Limb (tissue), 2 donors: ENCODE results near the gene BATF.

Experiments used
- DNase-seq, 2 donors: peaks; one replicate each; pipeline ENCODE4 v3.0.0-alpha.2; 2016; ENCODE audit errors: extremely low spot score in 2 of 2

Gene BATF

GRCh38 chr14:75559451-75560222 lies 37.4 kb downstream of the BATF start:
- DNase-seq, result no peak

GRCh38 chr14:75561013-75561432 lies 38.8 kb downstream of the BATF start:
- peak; percentile 69 to 80 for DNase-seq

- DNase-seq, result no peak
These were observed 39.8 kb downstream of the BATF start for GRCh38 chr14:75562089-75562488.

GRCh38 chr14:75562489-75562888 lies 40.2 kb downstream of the BATF start:
- DNase-seq, result no peak

- no peak for DNase-seq
These were observed 41.7 kb downstream of the BATF start for GRCh38 chr14:75563931-75564330.

- no peak for DNase-seq
These were observed 42.8 kb downstream of the BATF start for GRCh38 chr14:75565056-75565455.

- DNase-seq, result no peak
These were observed 44.1 kb downstream of the BATF start for GRCh38 chr14:75566321-75566720.

- DNase-seq, result no peak
These were observed 44.5 kb downstream of the BATF start for GRCh38 chr14:75566752-75567151.

GRCh38 chr14:75568140-75568539 lies 45.9 kb downstream of the BATF start:
- DNase-seq, result no peak

GRCh38 chr14:75568791-75569190 lies 46.5 kb downstream of the BATF start:
- no peak for DNase-seq

GRCh38 chr14:75570797-75571196 lies 48.5 kb downstream of the BATF start:
- DNase-seq, result no peak

GRCh38 chr14:75572104-75572503 lies 49.8 kb downstream of the BATF start:
- DNase-seq, result no peak

- DNase-seq, result no peak
These were observed 54.8 kb downstream of the BATF start for GRCh38 chr14:75577090-75577489.

- DNase-seq, result peak; percentile 82 to 83
These were observed 55.4 kb downstream of the BATF start for GRCh38 chr14:75577729-75578101.

- DNase-seq, result peak; percentile 57 to 82
These were observed 56.0 kb downstream of the BATF start, which contains the start of gene FLVCR2 for GRCh38 chr14:75578102-75578785. Gene FLVCR2, plus strand, starts transcription at chr14:75578620. Its CDS starts 353 bp downstream, at chr14:75578973.

GRCh38 chr14:75578786-75579337 lies 56.6 kb downstream of the BATF start:
- no peak for DNase-seq

- no peak for DNase-seq
These were observed 57.1 kb downstream of the BATF start for GRCh38 chr14:75579338-75579864.

- no peak for DNase-seq
These were observed 57.6 kb downstream of the BATF start for GRCh38 chr14:75579882-75580281.

- no peak for DNase-seq
These were observed 65.1 kb downstream of the BATF start for GRCh38 chr14:75587388-75587787.

GRCh38 chr14:75589931-75590330 lies 67.7 kb downstream of the BATF start:
- no peak for DNase-seq

GRCh38 chr14:75591331-75591946 lies 69.2 kb downstream of the BATF start:
- DNase-seq, result no peak
